PC-3 (cell line): ENCODE measurements around the gene DBH. TPM values are rescaled to one million over a fixed set of nuclear protein-coding genes. Genes with fewer than 3 reads are reported as not detected.

Experiments
- ATAC-seq: fragments of 200-7000 bp; cut with Tn5 transposase; 2 replicates; pipeline ENCODE4 v1.9.1; 2020; ENCODE audit warnings: mild to moderate bottlenecking, moderate library complexity
- BruUV-seq: library from RNA; stranded (reverse); fragments of 400-500 nt; replicated peaks from 2 replicates; lab custom pipeline; 2021; lab: Mats Ljungman, UMichigan
- CTCF ChIA-PET: fragments of 300-600 bp; sonication (Branson Sonifier 250); formaldehyde crosslinking; loops from one replicate; lab custom pipeline; 2022; ENCODE audit warnings: antibody characterized with exemption; lab: Charles Lee
- POLR2A ChIA-PET: fragments of 300-600 bp; sonication (Branson Sonifier 250); formaldehyde crosslinking; loops from one replicate; lab custom pipeline; 2022; ENCODE audit warnings: antibody characterized with exemption; ENCODE audit not compliant: unreplicated experiment; lab: Charles Lee
- DNase-seq: peaks from one replicate; pipeline ENCODE4 v3.0.0-alpha.2; 2015
- H2AFZ ChIP-seq: fragments of 300-600 bp; sonication (generic); 2 replicates; pipeline ENCODE4 v1.6.0; 2016; ENCODE audit warnings: antibody characterized with exemption, low read length
- H3F3A ChIP-seq: fragments of 300-600 bp; sonication (generic); one replicate; pipeline ENCODE4 v1.6.0; 2017; ENCODE audit warnings: antibody characterized with exemption, low read length, control low read depth, mild to moderate bottlenecking; ENCODE audit not compliant: unreplicated experiment
- H3K27ac ChIP-seq: fragments of 300-600 bp; sonication (generic); 2 replicates; pipeline ENCODE4 v1.5.1; 2016; ENCODE audit warnings: mild to moderate bottlenecking, low read length
- H3K27me3 ChIP-seq: fragments of 300-600 bp; sonication (generic); 2 replicates; pipeline ENCODE4 v1.6.1; 2016; ENCODE audit warnings: low read length, mixed read lengths
- H3K36me3 ChIP-seq: fragments of 300-600 bp; sonication (generic); 2 replicates; pipeline ENCODE4 v1.6.1; 2016; ENCODE audit warnings: low read depth, mixed run types, low read length, mixed read lengths
- H3K4me1 ChIP-seq: fragments of 300-600 bp; sonication (generic); 2 replicates; pipeline ENCODE4 v1.5.1; 2016; ENCODE audit warnings: low read length; ENCODE audit not compliant: insufficient read depth
- H3K4me2 ChIP-seq: fragments of 300-600 bp; sonication (generic); 2 replicates; pipeline ENCODE4 v1.6.0; 2016; ENCODE audit warnings: low read length
- H3K4me3 ChIP-seq: fragments of 300-600 bp; sonication (generic); 2 replicates; pipeline ENCODE4 v1.5.1; 2016; ENCODE audit warnings: mild to moderate bottlenecking, low read length, mixed read lengths
- H3K79me2 ChIP-seq: fragments of 300-600 bp; sonication (generic); 2 replicates; pipeline ENCODE4 v1.6.1; 2017; ENCODE audit warnings: low read length, mixed read lengths
- H3K9ac ChIP-seq: fragments of 300-600 bp; sonication (generic); 2 replicates; pipeline ENCODE4 v1.6.0; 2016; ENCODE audit warnings: mild to moderate bottlenecking, low read length
- H3K9me2 ChIP-seq: fragments of 300-600 bp; sonication (generic); replicated peaks from 2 replicates; pipeline ENCODE4 v1.6.1; 2016; ENCODE audit warnings: mixed run types, low read length, mixed read lengths
- H3K9me3 ChIP-seq: fragments of 300-600 bp; sonication (generic); 2 replicates; pipeline ENCODE4 v1.6.1; 2016; ENCODE audit warnings: low read length, mixed read lengths
- H4K20me1 ChIP-seq: fragments of 300-600 bp; sonication (generic); 2 replicates; pipeline ENCODE4 v1.6.1; 2016; ENCODE audit warnings: low read length, mixed read lengths
- EZH2 ChIP-seq: fragments of 300-600 bp; sonication (generic); IDR thresholded peaks from one replicate; pipeline ENCODE4 v1.6.1; 2017; ENCODE audit warnings: antibody characterized with exemption, mild to moderate bottlenecking, low read length; ENCODE audit not compliant: unreplicated experiment
- EZH2phosphoT487 ChIP-seq: fragments of 300-600 bp; sonication (generic); IDR thresholded peaks from 2 replicates; pipeline ENCODE4 v1.6.1; 2018; ENCODE audit warnings: mild to moderate bottlenecking, antibody characterized with exemption, low read length, borderline replicate concordance
- intact Hi-C: fragments of 100-400 bp; cut with micrococcal nuclease; formaldehyde crosslinking; loops from 2 replicates; pipeline ENCODE4 v1.9.0; 2023
- total RNA-seq: library from RNA; depleted of rRNA; stranded (reverse); fragments of >200 nt; gene quantifications from 2 replicates; pipeline ENCODE4 v1.2.3, GENCODE V29; 2014
- TF ChIP-seq, protein P1 (sequence below): fragments of 300-600 bp; sonication (generic); conservative IDR thresholded peaks from 2 replicates; pipeline ENCODE4 v1.5.1; 2017; ENCODE audit warnings: antibody characterized with exemption, low read depth, mild to moderate bottlenecking, low read length

DBH gene
- total RNA-seq, 1 experiment from 2014 or later, result not detected

DNA sequence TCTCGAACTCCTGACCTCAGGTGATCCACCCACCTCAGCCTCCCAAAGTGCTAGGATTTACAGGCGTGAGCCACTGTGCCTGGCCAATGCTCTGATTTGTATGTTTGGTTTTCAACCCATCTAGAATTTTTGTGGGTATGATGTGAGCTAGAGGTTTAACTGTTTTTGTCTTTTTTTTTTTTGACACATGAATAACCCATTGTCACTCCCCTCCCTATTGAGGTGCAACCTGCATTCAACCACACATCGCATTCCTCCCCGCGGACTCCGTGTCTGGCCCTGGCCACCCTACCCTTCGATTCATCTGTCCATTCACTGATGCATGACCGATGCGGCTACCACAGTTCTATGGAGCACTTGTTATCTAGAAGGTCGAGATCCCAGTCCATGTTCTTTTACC lies 17.4 kb upstream of the DBH start:
- TF ChIP-seq, protein P1, sequence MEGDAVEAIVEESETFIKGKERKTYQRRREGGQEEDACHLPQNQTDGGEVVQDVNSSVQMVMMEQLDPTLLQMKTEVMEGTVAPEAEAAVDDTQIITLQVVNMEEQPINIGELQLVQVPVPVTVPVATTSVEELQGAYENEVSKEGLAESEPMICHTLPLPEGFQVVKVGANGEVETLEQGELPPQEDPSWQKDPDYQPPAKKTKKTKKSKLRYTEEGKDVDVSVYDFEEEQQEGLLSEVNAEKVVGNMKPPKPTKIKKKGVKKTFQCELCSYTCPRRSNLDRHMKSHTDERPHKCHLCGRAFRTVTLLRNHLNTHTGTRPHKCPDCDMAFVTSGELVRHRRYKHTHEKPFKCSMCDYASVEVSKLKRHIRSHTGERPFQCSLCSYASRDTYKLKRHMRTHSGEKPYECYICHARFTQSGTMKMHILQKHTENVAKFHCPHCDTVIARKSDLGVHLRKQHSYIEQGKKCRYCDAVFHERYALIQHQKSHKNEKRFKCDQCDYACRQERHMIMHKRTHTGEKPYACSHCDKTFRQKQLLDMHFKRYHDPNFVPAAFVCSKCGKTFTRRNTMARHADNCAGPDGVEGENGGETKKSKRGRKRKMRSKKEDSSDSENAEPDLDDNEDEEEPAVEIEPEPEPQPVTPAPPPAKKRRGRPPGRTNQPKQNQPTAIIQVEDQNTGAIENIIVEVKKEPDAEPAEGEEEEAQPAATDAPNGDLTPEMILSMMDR, result no peak
- no peak for TF ChIP-seq EZH2phosphoT487
- no peak for TF ChIP-seq EZH2
- no peaks in the 10 kb centered on the region for H3K4me1 ChIP-seq
- H2AFZ ChIP-seq, result no peak overlapping the region
- ATAC-seq (no peak), DNase-seq (no peak)
- no peak overlapping the region for H3K27ac ChIP-seq
- H3K9me2 ChIP-seq, result no peaks in the 10 kb centered on the region
- H3K79me2 ChIP-seq, result no peaks in the 10 kb centered on the region
- no peaks in the 10 kb centered on the region for H3K9me3 ChIP-seq
- no peak overlapping the region for H3K4me2 ChIP-seq
- no peaks in the 10 kb centered on the region for H3F3A ChIP-seq
- H3K4me3 ChIP-seq, result no peak overlapping the region
- intact Hi-C loops, result no loop called here
- no peak overlapping the region for H3K9ac ChIP-seq
- POLR2A ChIA-PET, result no interaction called here
- CTCF ChIA-PET, result no interaction called here
- no TSS peak for BruUV-seq
- peaks cover 80% of the 10 kb centered on the region for H3K27me3 ChIP-seq
- H3K36me3 ChIP-seq, result no peaks in the 10 kb centered on the region
- no peaks in the 10 kb centered on the region for H4K20me1 ChIP-seq

DNA sequence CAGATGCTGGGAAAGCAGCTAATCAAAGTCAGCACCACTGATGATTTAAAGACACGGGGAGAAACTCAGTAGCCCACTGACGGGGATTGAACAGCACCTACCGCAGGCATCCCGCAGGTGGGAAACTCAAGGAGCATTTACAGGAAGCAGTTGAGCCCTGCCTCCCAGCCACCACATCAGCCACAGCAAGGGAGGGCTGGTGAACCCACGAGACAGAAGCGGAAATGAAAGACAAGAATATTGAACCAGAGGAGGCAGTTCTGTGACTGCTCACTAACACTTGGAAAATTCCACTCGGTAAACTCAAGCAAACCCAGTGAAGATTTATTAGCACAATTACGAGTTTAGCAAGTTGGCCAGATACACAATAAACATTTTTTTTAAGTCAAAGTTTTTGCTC lies 16.4 kb upstream of the DBH start:
- Histone ChIP-seq H3K79me2 (no peaks in the 10 kb centered on the region), H3K36me3 (no peaks in the 10 kb centered on the region), H4K20me1 (no peaks in the 10 kb centered on the region), H2AFZ (no peak overlapping the region), H3K4me3 (no peak overlapping the region), H3K27me3 (peaks cover 69% of the 10 kb centered on the region), H3K4me1 (no peaks in the 10 kb centered on the region), H3K9me2 (no peaks in the 10 kb centered on the region), H3K4me2 (no peak overlapping the region), H3K27ac (no peak overlapping the region), H3K9me3 (no peaks in the 10 kb centered on the region), H3F3A (no peaks in the 10 kb centered on the region), H3K9ac (no peak overlapping the region)
- intact Hi-C loops, result no loop called here
- ATAC-seq (no peak), DNase-seq (no peak)
- TF ChIP-seq EZH2phosphoT487 (no peak), EZH2 (no peak)
- TF ChIP-seq, protein P1, result no peak
- BruUV-seq, result no TSS peak
- ChIA-PET POLR2A (no interaction called here), CTCF (no interaction called here)

DNA sequence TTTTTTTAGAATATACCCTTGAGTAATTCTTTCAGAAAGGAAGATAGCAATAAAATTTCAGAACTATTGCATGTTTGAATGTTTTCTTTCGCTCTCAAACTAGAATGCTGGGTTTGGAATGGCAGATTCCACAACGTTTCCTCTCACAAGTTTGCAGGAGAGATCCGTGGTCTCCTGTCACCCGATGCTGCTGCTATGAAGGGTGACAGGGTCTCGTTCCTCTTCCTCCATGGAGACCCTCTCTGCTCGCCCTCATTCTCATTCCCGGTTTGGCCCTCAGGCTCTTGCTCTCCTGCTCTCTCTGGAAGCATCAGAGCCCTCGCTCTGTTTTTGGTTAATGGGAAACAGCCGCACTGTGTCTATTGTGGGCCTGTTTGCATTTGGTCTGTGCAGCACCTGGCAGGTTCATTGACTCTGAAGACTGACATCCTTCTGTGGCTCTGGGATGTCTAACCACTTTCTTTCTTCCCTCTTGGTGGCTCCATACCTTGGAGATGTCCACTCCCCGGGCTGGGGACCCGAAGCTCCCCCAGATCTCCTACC lies 14.4 kb upstream of the DBH start:
- Histone ChIP-seq H3K4me1 (no peaks in the 10 kb centered on the region), H2AFZ (no peak overlapping the region), H3K9ac (no peak overlapping the region), H3K36me3 (no peaks in the 10 kb centered on the region), H3K9me2 (no peaks in the 10 kb centered on the region), H4K20me1 (no peaks in the 10 kb centered on the region), H3K9me3 (no peaks in the 10 kb centered on the region), H3K27me3 (peaks cover 54% of the 10 kb centered on the region), H3F3A (no peaks in the 10 kb centered on the region), H3K27ac (no peak overlapping the region), H3K4me3 (no peak overlapping the region), H3K79me2 (no peaks in the 10 kb centered on the region), H3K4me2 (no peak overlapping the region)
- TF ChIP-seq, protein P1, result no peak
- TF ChIP-seq EZH2 (no peak), EZH2phosphoT487 (no peak)
- ATAC-seq (no peak), DNase-seq (no peak)
- ChIA-PET POLR2A (no interaction called here), CTCF (no interaction called here)
- intact Hi-C loops, result no loop called here
- BruUV-seq, result no TSS peak
